ACC112 (cell line): ENCODE results near the gene IRF3.
A peak's percentile ranks its signal among the peaks of the same experiment; 100 is the strongest.

Experiments used
- H2AFZ ChIP-seq: fragments of 200-600 bp; sonication (generic); one replicate; pipeline ENCODE4 v1.6.0; 2017; ENCODE audit warnings: antibody characterized with exemption, low read length; ENCODE audit not compliant: unreplicated experiment
- H3K27ac ChIP-seq: fragments of 200-600 bp; sonication (generic); 2 replicates; pipeline ENCODE4 v1.5.1; 2014; ENCODE audit warnings: low read depth, mild to moderate bottlenecking, antibody characterized with exemption, low read length, moderate library complexity
- H3K27me3 ChIP-seq: fragments of 200-600 bp; sonication (generic); 2 replicates; pipeline ENCODE4 v1.6.1; 2014; ENCODE audit warnings: mild to moderate bottlenecking, antibody characterized with exemption, low read length, moderate library complexity, mixed read lengths; ENCODE audit not compliant: insufficient read depth
- H3K36me3 ChIP-seq: fragments of 200-600 bp; sonication (generic); 2 replicates; pipeline ENCODE4 v1.6.1; 2016; ENCODE audit warnings: mild to moderate bottlenecking, antibody characterized with exemption, low read length, moderate library complexity, mixed read lengths; ENCODE audit not compliant: insufficient read depth
- H3K4me1 ChIP-seq: fragments of 200-600 bp; sonication (generic); one replicate; pipeline ENCODE4 v1.6.1; 2016; ENCODE audit warnings: low read length, mixed read lengths; ENCODE audit not compliant: insufficient read depth, unreplicated experiment, control insufficient read depth
- H3K4me3 ChIP-seq: fragments of 200-600 bp; sonication (generic); 2 replicates; pipeline ENCODE4 v1.5.1; 2014; ENCODE audit warnings: mild to moderate bottlenecking, low read depth, low read length
- H3K79me2 ChIP-seq: fragments of 200-600 bp; sonication (generic); one replicate; pipeline ENCODE4 v1.6.0; 2016; ENCODE audit warnings: low read length; ENCODE audit not compliant: control insufficient read depth, unreplicated experiment, insufficient read depth

The IRF3 gene

DNA sequence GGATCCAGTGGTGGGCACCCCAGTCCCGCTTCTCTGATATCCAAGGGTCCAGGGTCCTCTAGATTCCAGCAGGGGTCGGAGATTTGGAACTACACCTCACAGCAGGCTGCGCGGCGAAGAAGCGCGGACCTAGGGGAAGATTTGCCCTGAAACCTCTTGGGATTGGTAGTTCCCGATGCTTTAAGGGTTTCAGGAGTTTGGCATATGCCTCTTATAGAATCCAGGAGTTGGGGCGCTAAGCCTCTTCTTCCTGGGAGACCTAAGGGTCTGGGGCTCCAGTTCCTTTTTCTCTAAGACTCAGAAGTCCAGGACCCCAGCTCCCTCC, 425 bp upstream of the IRF3 start:
- Histone ChIP-seq H3K36me3 (0 out of 2 replicates have a peak, but pooled peaks cover 2% of the 10 kb centered on the region), H3K27ac (no peak overlapping the region), H3K79me2 (peaks cover 16% of the 10 kb centered on the region), H3K27me3 (no peaks in the 10 kb centered on the region), H2AFZ (no peak overlapping the region), H3K4me1 (peaks cover 4% of the 10 kb centered on the region), H3K4me3 (peak overlapping the region; percentile 90)

DNA sequence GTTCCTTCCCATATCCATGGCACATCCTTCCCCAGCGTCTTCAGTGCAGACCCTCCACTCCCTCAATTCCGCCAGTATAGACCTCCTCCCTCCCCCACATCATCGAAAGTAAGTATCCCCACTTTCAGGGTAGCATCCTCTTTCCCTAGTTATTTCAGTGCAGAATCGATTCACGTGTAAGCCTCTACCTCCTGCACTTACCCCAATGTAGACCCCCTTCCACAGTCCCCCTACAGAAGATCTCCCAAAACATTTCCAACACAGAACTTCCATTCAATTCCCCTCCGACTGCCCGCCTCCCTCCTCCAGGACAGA, 664 bp downstream of the IRF3 start:
- Histone ChIP-seq H3K36me3 (0 out of 2 replicates have a peak, but pooled peaks cover 3% of the 10 kb centered on the region), H3K4me3 (peak overlapping the region; percentile 90), H3K27me3 (no peaks in the 10 kb centered on the region), H3K79me2 (peaks cover 16% of the 10 kb centered on the region), H3K4me1 (peaks cover 4% of the 10 kb centered on the region), H2AFZ (no peak overlapping the region), H3K27ac (peak overlapping the region; percentile 45)

DNA sequence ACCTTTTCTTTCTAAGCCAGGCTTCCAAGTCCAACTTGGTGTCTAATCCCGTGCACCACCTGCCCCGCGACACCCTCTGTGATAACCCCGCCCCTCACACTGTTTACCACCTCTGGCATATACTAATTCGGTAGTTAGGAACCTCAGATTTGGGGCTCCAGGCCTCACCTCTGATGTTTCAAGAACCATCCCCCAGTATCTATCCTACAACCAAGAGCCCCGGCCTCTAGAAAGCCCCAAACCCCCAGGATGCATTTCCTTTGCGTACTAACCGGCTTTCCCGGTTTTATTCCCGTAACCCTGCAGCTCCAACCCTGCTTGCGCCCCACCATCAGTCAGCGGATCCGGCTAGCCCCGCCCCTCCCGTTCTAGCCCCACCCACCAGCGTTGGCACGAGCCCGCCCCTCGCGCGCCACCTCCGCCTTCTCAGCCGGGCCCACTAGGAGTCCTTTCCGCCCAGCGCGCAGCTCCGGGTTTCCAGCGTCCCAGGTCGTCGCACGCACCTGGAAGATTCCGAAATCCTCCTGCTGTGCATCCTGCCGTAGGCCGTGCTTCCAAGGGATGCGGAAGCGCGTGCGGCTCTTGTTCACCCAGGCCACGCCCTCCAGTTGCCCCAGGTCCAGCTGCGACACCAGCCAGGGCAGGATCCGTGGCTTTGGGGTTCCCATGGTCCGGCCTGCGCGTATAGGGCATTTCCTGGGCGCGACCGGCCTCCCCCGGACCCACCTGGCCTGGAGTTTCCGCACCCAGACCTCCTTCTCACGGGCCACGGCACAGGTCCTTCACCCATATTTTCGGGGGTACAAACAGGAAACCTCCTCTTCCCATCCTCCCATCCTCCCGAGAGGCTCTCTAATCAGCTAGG, 1.3 kb downstream of the IRF3 start:
- peaks cover 4% of the 10 kb centered on the region for H3K4me1 ChIP-seq
- H3K4me3 ChIP-seq, result peak overlapping the region; percentile 90
- no peak overlapping the region for H2AFZ ChIP-seq
- 0 out of 2 replicates have a peak, but pooled peaks cover 3% of the 10 kb centered on the region for H3K36me3 ChIP-seq
- H3K27ac ChIP-seq, result peak overlapping the region; percentile 45
- no peaks in the 10 kb centered on the region for H3K27me3 ChIP-seq
- peaks cover 16% of the 10 kb centered on the region for H3K79me2 ChIP-seq

DNA sequence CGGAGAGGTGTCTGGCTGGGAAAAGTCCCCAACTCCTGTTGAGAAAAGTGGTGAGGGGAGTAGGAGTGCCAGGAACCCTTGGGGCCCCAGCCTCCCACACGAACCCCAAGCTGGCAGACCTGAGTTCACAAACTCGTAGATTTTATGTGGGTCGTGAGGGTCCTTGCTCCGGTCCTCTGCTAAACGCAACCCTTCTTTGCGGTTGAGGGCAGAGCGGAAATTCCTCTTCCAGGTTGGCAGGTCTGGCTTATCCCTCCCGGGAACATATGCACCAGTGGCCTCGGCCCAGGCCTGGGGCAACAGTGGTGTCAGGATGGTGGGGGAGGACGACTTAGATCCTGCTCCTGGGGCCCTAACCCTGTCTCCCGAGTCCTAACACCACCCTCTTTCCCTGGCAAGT, 2.4 kb downstream of the IRF3 start:
- Histone ChIP-seq H3K4me3 (no peak overlapping the region), H3K79me2 (peaks cover 16% of the 10 kb centered on the region), H3K27me3 (no peaks in the 10 kb centered on the region), H3K36me3 (0 out of 2 replicates have a peak, but pooled peaks cover 3% of the 10 kb centered on the region), H2AFZ (no peak overlapping the region), H3K27ac (no peak overlapping the region), H3K4me1 (peaks cover 4% of the 10 kb centered on the region)

DNA sequence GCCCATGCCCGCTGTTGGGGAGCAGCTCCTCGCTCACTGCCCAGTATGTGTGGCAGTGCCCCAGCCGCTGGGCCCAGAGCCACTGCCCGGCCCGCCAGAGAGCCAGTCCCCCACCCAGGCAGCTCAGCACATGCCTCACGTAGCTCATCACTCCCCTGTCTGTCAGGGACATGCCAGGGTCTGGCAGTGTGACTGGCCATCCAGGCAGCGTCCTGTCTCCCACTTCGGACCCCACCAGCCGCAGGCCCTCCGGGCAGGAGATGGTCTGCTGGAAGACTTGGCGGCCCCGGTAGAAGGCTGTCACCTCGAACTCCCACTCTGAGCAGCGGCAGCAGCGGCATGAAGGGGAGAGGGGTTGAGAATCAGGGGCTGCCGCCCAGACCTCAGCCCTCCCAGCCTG, 3.6 kb downstream of the IRF3 start:
- no peak overlapping the region for H3K27ac ChIP-seq
- peaks cover 4% of the 10 kb centered on the region for H3K4me1 ChIP-seq
- no peak overlapping the region for H2AFZ ChIP-seq
- H3K4me3 ChIP-seq, result no peak overlapping the region
- H3K79me2 ChIP-seq, result peaks cover 13% of the 10 kb centered on the region
- H3K27me3 ChIP-seq, result no peaks in the 10 kb centered on the region
- H3K36me3 ChIP-seq, result 0 out of 2 replicates have a peak, but pooled peaks cover 3% of the 10 kb centered on the region

DNA sequence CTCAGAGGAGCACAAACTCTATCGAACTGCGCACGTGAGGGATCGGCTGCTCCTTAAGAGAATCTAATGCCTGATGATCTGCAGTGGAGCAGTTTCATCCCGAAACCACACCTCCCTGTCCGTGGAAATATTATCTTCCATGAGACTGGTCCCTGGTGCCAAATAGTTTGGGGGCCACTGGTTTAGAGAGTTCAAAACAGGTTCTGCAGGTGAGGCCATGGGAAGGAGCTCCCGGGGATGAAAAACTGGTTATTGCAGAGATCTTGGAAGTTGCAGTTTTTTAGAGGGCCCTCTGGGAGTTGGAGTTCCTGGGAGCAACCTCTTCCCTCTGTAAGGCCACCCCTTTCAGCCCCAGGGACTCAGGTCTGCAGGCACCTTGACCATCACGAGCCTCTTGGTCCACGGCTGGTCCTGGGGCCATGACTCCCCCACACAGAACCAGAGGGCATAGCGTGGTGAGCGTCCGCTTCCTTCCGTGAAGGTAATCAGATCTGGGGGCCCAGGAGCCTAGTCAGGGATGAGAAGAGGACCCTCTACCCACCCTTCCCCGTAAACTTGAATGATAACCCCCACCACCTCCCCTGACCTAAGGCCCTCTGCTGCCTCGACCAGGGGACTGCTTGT, 5.2 kb downstream of the IRF3 start:
- no peak overlapping the region for H3K27ac ChIP-seq
- no peak overlapping the region for H2AFZ ChIP-seq
- H3K27me3 ChIP-seq, result no peaks in the 10 kb centered on the region
- no peak overlapping the region for H3K4me3 ChIP-seq
- peaks cover 6% of the 10 kb centered on the region for H3K79me2 ChIP-seq
- 0 out of 2 replicates have a peak, but pooled peaks cover 3% of the 10 kb centered on the region for H3K36me3 ChIP-seq
- no peaks in the 10 kb centered on the region for H3K4me1 ChIP-seq

DNA sequence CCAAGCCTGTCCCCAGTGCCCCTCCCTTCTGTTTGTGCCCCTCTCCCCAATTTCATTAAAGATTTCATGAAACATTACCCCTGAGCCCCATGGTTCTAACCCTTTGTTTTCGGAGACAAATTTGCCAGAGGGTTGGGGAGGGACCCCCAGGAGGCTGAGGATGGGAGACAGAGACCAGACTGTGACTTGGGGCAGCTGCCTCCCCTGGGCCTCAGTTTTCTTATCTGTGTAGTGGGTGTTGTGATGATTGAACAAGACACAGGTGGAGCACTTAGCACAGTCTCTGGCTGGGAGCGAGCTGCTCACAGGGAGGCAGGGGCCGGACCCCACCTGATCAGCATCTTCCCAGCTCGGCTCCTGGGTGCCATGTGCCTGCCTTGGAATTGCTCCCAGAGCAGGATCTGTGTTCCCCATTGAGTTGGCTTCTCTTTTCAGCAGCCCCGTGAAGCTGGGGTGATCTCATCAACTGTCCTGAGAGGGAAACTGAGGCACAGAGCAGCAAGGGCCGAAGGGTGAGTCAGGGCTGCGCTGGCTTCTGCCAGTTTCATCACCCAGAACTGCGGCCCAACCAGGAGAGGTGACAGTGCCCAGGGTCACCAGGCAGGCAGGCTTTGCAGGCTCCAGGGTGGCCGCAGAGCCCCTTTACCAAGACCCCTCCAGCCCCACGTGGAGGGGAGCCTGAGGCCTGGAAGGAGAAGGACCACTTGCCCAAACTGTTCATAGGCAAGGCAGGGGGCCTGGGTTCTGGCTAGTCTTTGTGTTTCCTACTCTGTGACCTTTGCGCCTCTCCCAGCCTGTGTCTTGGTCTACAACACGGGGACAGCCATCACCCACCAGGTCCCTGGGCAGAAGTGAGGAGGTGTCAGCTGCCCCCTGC, 6.9 kb downstream of the IRF3 start:
- no peak overlapping the region for H3K4me3 ChIP-seq
- no peak overlapping the region for H2AFZ ChIP-seq
- no peaks in the 10 kb centered on the region for H3K27me3 ChIP-seq
- H3K79me2 ChIP-seq, result no peaks in the 10 kb centered on the region
- H3K27ac ChIP-seq, result no peak overlapping the region
- 0 out of 2 replicates have a peak, but pooled peaks cover 3% of the 10 kb centered on the region for H3K36me3 ChIP-seq
- H3K4me1 ChIP-seq, result no peaks in the 10 kb centered on the region

DNA sequence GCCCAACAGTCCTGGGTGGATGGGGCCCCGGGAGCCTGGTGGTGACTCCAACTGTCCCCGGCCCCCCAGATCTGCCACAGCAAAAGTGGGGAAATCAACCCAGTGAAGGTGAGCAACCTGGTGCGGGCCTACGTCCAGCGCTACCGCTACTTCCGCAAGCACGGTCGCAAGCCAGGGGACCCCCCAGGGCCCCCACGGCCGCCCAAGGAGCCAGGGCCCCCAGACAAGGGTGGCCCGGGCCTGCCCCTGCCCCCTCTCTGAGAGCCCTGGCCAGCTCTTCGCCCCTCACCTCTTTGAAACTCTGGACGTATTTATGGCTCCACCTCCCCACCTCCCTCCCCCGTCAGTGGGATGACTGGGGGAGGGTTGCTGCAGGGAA, 7.5 kb downstream of the IRF3 start:
- H3K79me2 ChIP-seq, result no peaks in the 10 kb centered on the region
- no peak overlapping the region for H3K27ac ChIP-seq
- no peaks in the 10 kb centered on the region for H3K27me3 ChIP-seq
- H3K4me3 ChIP-seq, result no peak overlapping the region
- no peaks in the 10 kb centered on the region for H3K4me1 ChIP-seq
- no peak overlapping the region for H2AFZ ChIP-seq
- 0 out of 2 replicates have a peak, but pooled peaks cover 3% of the 10 kb centered on the region for H3K36me3 ChIP-seq

DNA sequence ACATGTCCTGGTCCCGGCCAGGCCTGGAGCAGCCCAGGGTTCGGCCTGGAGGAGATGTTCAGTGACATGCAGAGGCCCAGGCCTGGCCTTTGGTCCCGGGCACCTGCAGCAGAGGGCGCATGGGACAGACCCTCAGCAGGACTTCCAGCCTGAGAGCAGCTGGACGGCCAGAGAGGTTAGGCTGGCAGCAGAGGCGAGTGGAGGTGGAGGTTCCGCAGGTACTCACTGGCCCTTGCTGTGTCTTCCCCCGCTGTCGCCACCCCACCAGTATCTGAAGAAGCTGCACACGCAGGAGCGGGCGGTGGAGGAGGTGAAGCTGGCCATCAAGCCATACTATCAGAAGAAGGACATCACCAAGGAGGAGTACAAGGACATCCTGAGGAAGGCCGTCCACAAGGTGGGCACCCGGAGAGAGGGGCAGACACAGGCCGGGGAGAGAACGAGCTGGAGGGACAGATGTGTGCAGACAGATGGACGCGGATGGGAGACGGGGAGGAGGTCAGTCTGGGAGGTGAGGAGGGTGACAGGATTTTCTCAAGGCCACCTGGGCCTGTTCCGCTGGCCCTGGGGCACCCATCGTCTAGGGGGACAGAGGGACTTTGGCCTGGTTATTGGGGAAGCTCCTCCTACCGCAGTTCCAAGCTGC, 8.0 kb downstream of the IRF3 start:
- Histone ChIP-seq H3K36me3 (0 out of 2 replicates have a peak, but pooled peaks cover 3% of the 10 kb centered on the region), H3K27ac (no peak overlapping the region), H3K4me3 (no peak overlapping the region), H3K4me1 (no peaks in the 10 kb centered on the region), H2AFZ (no peak overlapping the region), H3K27me3 (no peaks in the 10 kb centered on the region), H3K79me2 (no peaks in the 10 kb centered on the region)

DNA sequence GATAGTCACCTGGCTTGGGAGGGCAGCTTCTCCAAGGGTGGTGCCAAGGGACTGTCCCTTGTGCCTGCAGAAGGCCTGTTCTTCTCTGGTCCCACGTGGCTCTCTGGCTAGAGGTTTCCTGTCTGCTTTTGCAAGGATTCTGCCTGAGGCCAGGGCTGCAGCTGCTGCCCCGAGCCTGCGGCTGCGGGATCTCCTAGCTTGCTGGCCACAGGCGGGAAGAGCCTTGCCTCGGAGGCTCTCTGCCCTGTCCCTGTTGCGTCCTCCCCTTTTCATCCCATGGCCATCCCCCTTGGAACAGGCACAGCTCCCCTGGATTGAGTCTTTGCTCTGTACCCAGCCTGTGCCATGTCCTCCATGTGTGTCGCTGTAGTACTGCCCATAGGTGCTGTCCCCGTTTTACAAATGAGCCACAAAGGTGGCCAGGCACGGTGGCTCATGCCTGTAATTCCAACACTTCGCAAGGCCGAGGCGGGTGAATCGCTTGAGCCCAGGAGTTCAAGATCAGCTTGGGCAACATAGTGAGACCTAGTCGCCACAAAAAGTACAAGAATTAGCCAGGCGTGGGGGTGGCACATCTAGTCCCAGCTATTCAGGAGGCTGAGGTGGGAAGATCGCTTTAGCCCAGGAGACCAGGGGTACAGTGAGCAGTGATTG, 9.1 kb downstream of the IRF3 start:
- Histone ChIP-seq H3K4me3 (no peak overlapping the region), H3K27me3 (no peaks in the 10 kb centered on the region), H2AFZ (no peak overlapping the region), H3K36me3 (0 out of 2 replicates have a peak, but pooled peaks cover 3% of the 10 kb centered on the region), H3K4me1 (no peaks in the 10 kb centered on the region), H3K79me2 (no peaks in the 10 kb centered on the region), H3K27ac (no peak overlapping the region)
